Coronary artery (tissue), 2 donors: ENCODE data around the gene PKDREJ.

Source experiments
- DNase-seq: peaks from one replicate; pipeline ENCODE4 v3.0.0-alpha.2; 2017; ENCODE audit warnings: low spot score
- H3K27ac ChIP-seq, 2 donors: fragments of 200-600 bp; sonication (generic); one replicate each; pipeline ENCODE4 v1.5.1; 2016 to 2019
- H3K4me3 ChIP-seq: fragments of 200-600 bp; sonication (generic); 2 replicates; pipeline ENCODE4 v1.5.1; 2016; ENCODE audit warnings: mild to moderate bottlenecking, moderate library complexity
- TF ChIP-seq, protein P1 (sequence below): fragments of 200-600 bp; sonication (generic); IDR thresholded peaks from one replicate; pipeline ENCODE4 v1.5.1; 2019; ENCODE audit warnings: antibody characterized with exemption

PKDREJ gene

GRCh38 chr22:46237453-46238124 is 25.6 kb downstream of the PKDREJ start:
- H3K27ac ChIP-seq, result no peak overlapping the region
- TF ChIP-seq, protein P1, sequence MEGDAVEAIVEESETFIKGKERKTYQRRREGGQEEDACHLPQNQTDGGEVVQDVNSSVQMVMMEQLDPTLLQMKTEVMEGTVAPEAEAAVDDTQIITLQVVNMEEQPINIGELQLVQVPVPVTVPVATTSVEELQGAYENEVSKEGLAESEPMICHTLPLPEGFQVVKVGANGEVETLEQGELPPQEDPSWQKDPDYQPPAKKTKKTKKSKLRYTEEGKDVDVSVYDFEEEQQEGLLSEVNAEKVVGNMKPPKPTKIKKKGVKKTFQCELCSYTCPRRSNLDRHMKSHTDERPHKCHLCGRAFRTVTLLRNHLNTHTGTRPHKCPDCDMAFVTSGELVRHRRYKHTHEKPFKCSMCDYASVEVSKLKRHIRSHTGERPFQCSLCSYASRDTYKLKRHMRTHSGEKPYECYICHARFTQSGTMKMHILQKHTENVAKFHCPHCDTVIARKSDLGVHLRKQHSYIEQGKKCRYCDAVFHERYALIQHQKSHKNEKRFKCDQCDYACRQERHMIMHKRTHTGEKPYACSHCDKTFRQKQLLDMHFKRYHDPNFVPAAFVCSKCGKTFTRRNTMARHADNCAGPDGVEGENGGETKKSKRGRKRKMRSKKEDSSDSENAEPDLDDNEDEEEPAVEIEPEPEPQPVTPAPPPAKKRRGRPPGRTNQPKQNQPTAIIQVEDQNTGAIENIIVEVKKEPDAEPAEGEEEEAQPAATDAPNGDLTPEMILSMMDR, result no peak
- no peak for DNase-seq
- H3K4me3 ChIP-seq, result no peak overlapping the region

GRCh38 chr22:46234969-46235368 is 28.2 kb downstream of the PKDREJ start:
- DNase-seq, result no peak
- TF ChIP-seq, protein P1, result no peak
- H3K27ac ChIP-seq, result no peak overlapping the region

GRCh38 chr22:46233231-46233630 is 29.9 kb downstream of the PKDREJ start:
- Histone ChIP-seq H3K27ac (peak overlapping the region in 1 of 2 donors; percentile 77), H3K4me3 (peak overlapping the region; percentile 17)
- DNase-seq, result no peak
- TF ChIP-seq, protein P1, result no peak

More at GRCh38 chr22:46234969-46235368, 28.2 kb downstream of the PKDREJ start:
- H3K4me3 ChIP-seq, result no peak overlapping the region

DNA sequence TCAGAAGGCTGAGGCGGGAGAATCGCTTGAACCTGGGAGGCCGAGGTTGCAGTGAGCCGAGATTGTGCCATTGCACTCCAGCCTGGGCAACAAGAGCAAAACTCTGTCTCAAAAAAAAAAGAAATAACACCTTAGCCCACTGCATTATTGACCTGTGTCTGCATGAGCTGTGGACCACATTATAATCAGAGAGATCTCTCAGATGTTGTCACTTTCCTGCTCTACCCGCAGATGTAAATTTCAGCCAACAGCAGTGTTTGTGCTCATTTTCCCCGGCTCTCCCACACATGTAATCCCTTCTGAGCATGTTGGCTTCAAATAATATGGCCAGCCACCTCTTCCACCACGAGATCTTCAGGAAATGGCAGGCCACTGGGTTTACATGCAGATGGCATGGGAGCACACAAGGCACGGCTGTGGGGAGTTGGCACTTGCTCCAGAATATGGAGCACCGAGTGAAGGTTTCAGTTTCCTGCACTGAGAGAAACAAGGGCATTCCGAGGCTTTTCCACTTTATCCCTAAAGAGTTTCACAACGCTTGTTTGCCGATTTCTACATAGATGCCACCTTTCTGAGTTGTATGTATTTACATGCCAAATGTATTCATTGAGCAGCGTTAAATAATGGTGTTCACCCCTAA is 32.8 kb downstream of the PKDREJ start:
- H3K4me3 ChIP-seq, result no peak overlapping the region
- no peak for DNase-seq
- TF ChIP-seq, protein P1, result no peak
- H3K27ac ChIP-seq, result no peak overlapping the region

- DNase-seq, result no peak
- Histone ChIP-seq H3K27ac (no peak overlapping the region), H3K4me3 (no peak overlapping the region)
- TF ChIP-seq, protein P1, result no peak
These were observed 33.4 kb downstream of the PKDREJ start for GRCh38 chr22:46229701-46230100.

DNA sequence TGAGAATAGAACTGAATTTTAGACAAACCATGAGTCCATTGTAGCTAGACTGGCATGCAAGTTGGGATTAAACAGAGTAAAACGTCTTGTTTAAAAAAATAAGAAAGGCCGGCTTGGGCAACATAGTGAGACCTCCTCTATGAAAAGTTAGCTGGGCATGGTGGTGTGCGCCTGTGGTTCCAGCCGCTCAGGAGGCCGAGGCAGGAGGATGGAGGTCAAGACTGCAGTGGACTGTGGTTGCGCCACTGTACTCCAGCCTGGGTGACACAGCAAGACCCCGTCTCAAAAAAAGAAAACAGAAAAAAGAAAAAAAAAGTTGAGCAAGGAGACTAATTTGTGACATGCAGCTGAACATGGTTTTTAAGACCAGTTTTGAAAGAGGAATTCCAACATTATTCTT is 36.6 kb downstream of the PKDREJ start:
- no peak overlapping the region for H3K4me3 ChIP-seq
- TF ChIP-seq, protein P1, result no peak
- no peak overlapping the region for H3K27ac ChIP-seq
- DNase-seq, result no peak

GRCh38 chr22:46225631-46226030 is 37.5 kb downstream of the PKDREJ start:
- DNase-seq, result no peak
- Histone ChIP-seq H3K27ac (no peak overlapping the region), H3K4me3 (no peak overlapping the region)
- TF ChIP-seq, protein P1, result no peak
